H1 (cell line): ENCODE results near the gene RECK. TPM values are rescaled to one million over a fixed set of nuclear protein-coding genes. Genes with fewer than 3 reads are reported as not detected.

Experiments used
- CTCF ChIA-PET: fragments of 300-600 bp; sonication (Branson Sonifier 250); formaldehyde crosslinking; loops from one replicate; lab custom pipeline; 2021; ENCODE audit not compliant: partially characterized antibody; lab: Charles Lee
- POLR2A ChIA-PET: fragments of 300-600 bp; sonication (Branson Sonifier 250); formaldehyde crosslinking; loops from one replicate; lab custom pipeline; 2021; ENCODE audit warnings: inconsistent platforms; ENCODE audit not compliant: partially characterized antibody; lab: Charles Lee
- DNase-seq, 2 experiments: peaks; one replicate each; pipeline versions ENCODE4 v3.0.0 to v3.0.0-alpha.2; 2010 to 2022; ENCODE audit warnings: low spot score in 2 of 2, low read depth in 1 of 2, mixed read lengths in 1 of 2
- FAIRE-seq: peaks from 2 replicates; lab custom pipeline; 2011; peaks lifted over from hg19 to GRCh38; lab: Jason Lieb, UNC
- H2AFZ ChIP-seq: 2 replicates; pipeline ENCODE4 v1.8.1; 2012; ENCODE audit warnings: low read length, inconsistent platforms
- H2AK5ac ChIP-seq: 2 replicates; pipeline ENCODE4 v1.6.1; 2013; ENCODE audit warnings: low read depth, low read length
- H2BK120ac ChIP-seq: replicated peaks from 2 replicates; pipeline ENCODE3; 2013; ENCODE audit warnings: low read depth, low read length, inconsistent platforms
- H2BK12ac ChIP-seq: 2 replicates; pipeline ENCODE4 v1.6.1; 2013; ENCODE audit warnings: low read depth, low read length
- H2BK15ac ChIP-seq: 2 replicates; pipeline ENCODE4 v1.6.1; 2013; ENCODE audit warnings: low read length
- H2BK20ac ChIP-seq: 2 replicates; pipeline ENCODE4 v1.6.1; 2013; ENCODE audit warnings: low read length
- H2BK5ac ChIP-seq: 2 replicates; pipeline ENCODE4 v1.6.1; 2013; ENCODE audit warnings: low read depth, low read length
- H3K14ac ChIP-seq: 2 replicates; pipeline ENCODE4 v1.6.1; 2013; ENCODE audit warnings: inconsistent platforms; ENCODE audit not compliant: insufficient read length
- H3K18ac ChIP-seq: 2 replicates; pipeline ENCODE4 v1.6.1; 2013; ENCODE audit warnings: low read length; ENCODE audit errors: extremely low read depth
- H3K23ac ChIP-seq: 2 replicates; pipeline ENCODE4 v1.6.1; 2013; ENCODE audit warnings: inconsistent platforms; ENCODE audit not compliant: insufficient read length
- H3K23me2 ChIP-seq: 2 replicates; pipeline ENCODE4 v1.6.1; 2013; ENCODE audit warnings: low read depth, low read length
- H3K27ac ChIP-seq: 2 replicates; pipeline ENCODE4 v1.6.1; 2011; ENCODE audit warnings: low read depth, low read length, inconsistent platforms
- H3K27me3 ChIP-seq, 4 experiments: replicated peaks in 1 of 4; 1 replicate in 1 of 4; 2 replicates in 3 of 4; pipeline versions ENCODE4 v1.6.1 to v1.8.1; 2011 to 2013; ENCODE audit warnings: low read length in 3 of 4, mild to moderate bottlenecking in 3 of 4, inconsistent platforms in 2 of 4, mixed read lengths in 2 of 4, moderate library complexity in 1 of 4; ENCODE audit not compliant: control insufficient read depth in 3 of 4, insufficient read depth in 3 of 4; ENCODE audit errors: extremely low read depth in 1 of 4
- H3K36me3 ChIP-seq, 4 experiments: 2 replicates each; pipeline versions ENCODE4 v1.6.1 to v1.8.1; 2011 to 2013; ENCODE audit warnings: mild to moderate bottlenecking in 4 of 4, low read length in 3 of 4, moderate library complexity in 2 of 4, control low read depth in 1 of 4, inconsistent platforms in 1 of 4; ENCODE audit not compliant: insufficient read depth in 4 of 4, control insufficient read depth in 2 of 4
- H3K4ac ChIP-seq: replicated peaks from 2 replicates; pipeline ENCODE3; 2013; ENCODE audit warnings: low read length, low read depth, mixed read lengths, inconsistent platforms; ENCODE audit not compliant: insufficient read length
- H3K4me1 ChIP-seq, 4 experiments: replicated peaks in 1 of 4; 1 replicate in 1 of 4; 2 replicates in 3 of 4; pipeline versions ENCODE4 v1.6.1 to v1.8.1; 2011 to 2013; ENCODE audit warnings: low read length in 3 of 4, inconsistent platforms in 2 of 4, mixed read lengths in 1 of 4; ENCODE audit not compliant: insufficient read depth in 4 of 4, control insufficient read depth in 3 of 4
- H3K4me2 ChIP-seq, 2 experiments: 2 replicates each; pipeline versions ENCODE4 v1.6.1 to v1.8.1; 2011 to 2013; ENCODE audit warnings: low read depth in 2 of 2, low read length in 2 of 2, control low read depth in 1 of 2, inconsistent platforms in 1 of 2, mild to moderate bottlenecking in 1 of 2; ENCODE audit not compliant: insufficient read depth in 1 of 2
- H3K4me3 ChIP-seq, 4 experiments: fragments of 200-600, 300-600 bp in 1 of 4; sonication (generic), shearing (Covaris generic), sonication (Bioruptor Twin) in 1 of 4; 2 replicates each; pipeline versions ENCODE4 v1.5.1 to v1.8.1; 2011 to 2016; ENCODE audit warnings: low read length in 4 of 4, low read depth in 3 of 4, control low read depth in 2 of 4, inconsistent platforms in 2 of 4, mild to moderate bottlenecking in 2 of 4, mixed read lengths in 1 of 4, moderate library complexity in 1 of 4; ENCODE audit not compliant: insufficient read depth in 2 of 4; ENCODE audit errors: extremely low read depth in 1 of 4
- H3K56ac ChIP-seq: replicated peaks from 2 replicates; pipeline ENCODE3; 2013; ENCODE audit warnings: low read depth, mild to moderate bottlenecking, mixed read lengths, low read length, inconsistent platforms; ENCODE audit not compliant: insufficient read length
- H3K79me1 ChIP-seq: 2 replicates; pipeline ENCODE4 v1.6.1; 2013; ENCODE audit warnings: low read depth, low read length, control low read depth
- H3K79me2 ChIP-seq, 2 experiments: 2 replicates each; pipeline versions ENCODE4 v1.6.1 to v1.8.1; 2012 to 2013; ENCODE audit warnings: low read length in 2 of 2, mild to moderate bottlenecking in 2 of 2, inconsistent platforms in 1 of 2; ENCODE audit not compliant: insufficient read depth in 2 of 2, control insufficient read depth in 1 of 2
- H3K9ac ChIP-seq, 4 experiments: replicated peaks in 1 of 4; 1 replicate in 1 of 4; 2 replicates in 3 of 4; pipeline versions ENCODE4 v1.6.1 to v1.8.1; 2011 to 2013; ENCODE audit warnings: low read depth in 3 of 4, low read length in 3 of 4, control low read depth in 2 of 4, mild to moderate bottlenecking in 2 of 4, moderate library complexity in 2 of 4, inconsistent platforms in 1 of 4; ENCODE audit errors: extremely low read depth in 1 of 4
- H3K9me3 ChIP-seq, 2 experiments: 2 replicates each; pipeline versions ENCODE4 v1.6.1 to v1.8.1; 2012 to 2013; ENCODE audit warnings: mild to moderate bottlenecking in 2 of 2, moderate library complexity in 2 of 2, control low read depth in 1 of 2, inconsistent platforms in 1 of 2, low read depth in 1 of 2, low read length in 1 of 2, mixed read lengths in 1 of 2; ENCODE audit not compliant: insufficient read depth in 2 of 2
- H4K20me1 ChIP-seq, 2 experiments: replicated peaks in 1 of 2; 2 replicates each; pipeline versions ENCODE3 to v1.8.1; 2011 to 2013; ENCODE audit warnings: inconsistent platforms in 2 of 2, low read length in 2 of 2, mild to moderate bottlenecking in 1 of 2; ENCODE audit not compliant: insufficient read depth in 2 of 2, control insufficient read depth in 1 of 2
- H4K5ac ChIP-seq: 2 replicates; pipeline ENCODE4 v1.6.1; 2013; ENCODE audit warnings: low read length, low read depth, mixed read lengths, inconsistent platforms; ENCODE audit not compliant: insufficient read length
- H4K8ac ChIP-seq: 2 replicates; pipeline ENCODE4 v1.8.0; 2013; ENCODE audit warnings: mild to moderate bottlenecking, moderate library complexity, low read length, inconsistent platforms; ENCODE audit not compliant: insufficient read depth; ENCODE audit errors: extremely low read depth
- H4K91ac ChIP-seq: replicated peaks from 2 replicates; pipeline ENCODE3; 2013; ENCODE audit warnings: low read length, mixed read lengths, inconsistent platforms; ENCODE audit not compliant: insufficient read length
- BRCA1 ChIP-seq: IDR thresholded peaks from 2 replicates; pipeline ENCODE4 v1.6.1; 2012; ENCODE audit warnings: low read depth, low read length, improper control_type of control experiment
- JUND ChIP-seq: IDR thresholded peaks from 2 replicates; pipeline ENCODE4 v1.6.1; 2011; ENCODE audit warnings: mild to moderate bottlenecking, improper control_type of control experiment, low read length
- TEAD4 ChIP-seq: IDR thresholded peaks from 2 replicates; pipeline ENCODE4 v1.6.1; 2012; ENCODE audit warnings: low read depth, low read length, inconsistent platforms, mixed read lengths
- WGBS, 2 experiments: shearing (Covaris generic) in 1 of 2; methylation state at CpG; one replicate each; pipeline versions ENCODE4 v1.1.6 to v1.1.7; 2013 to 2015; ENCODE audit warnings: low lambda C conversion rate in 2 of 2, mixed read lengths in 2 of 2, inconsistent platforms in 1 of 2, low coverage in 1 of 2, missing lambda C conversion rate in 1 of 2; ENCODE audit not compliant: insufficient replicate concordance in 2 of 2, insufficient coverage in 1 of 2, insufficient read length in 1 of 2; ENCODE audit errors: extremely low coverage in 1 of 2, missing lambda C conversion rate in 1 of 2; 5-methylcytosine and 5-hydroxymethylcytosine counted together
- polyA plus RNA-seq, 7 experiments: library from polyadenylated mRNA; depleted of rRNA in 3 of 7; stranded (reverse) in 5 of 7; unstranded in 2 of 7; fragments of >200 nt in 5 of 7; fragments of 200-250 nt in 2 of 7; gene quantifications; 1 replicate in 5 of 7; 2 replicates in 1 of 7; 4 replicates in 1 of 7; pipeline versions ENCODE4 v1.2.1 to v1.2.3, GENCODE V29; 2011 to 2013; ENCODE audit warnings: missing spikeins in 2 of 7, mixed read lengths in 2 of 7
- total RNA-seq: library from RNA; stranded (reverse); fragmentation: NEBNext Ultra II Directional; extraction: Animal tissue kit (Norgen Biotek cat#: 25700); gene quantifications from 2 replicates; pipeline ENCODE4 v1.2.1, GENCODE V29; 2021

The RECK gene
- total and polyA plus RNA-seq, 2 of the 8 experiments (the other 6 are each of a cell fraction or from before 2014, with no cell fraction given) = 5.4 to 9.8 TPM

DNA sequence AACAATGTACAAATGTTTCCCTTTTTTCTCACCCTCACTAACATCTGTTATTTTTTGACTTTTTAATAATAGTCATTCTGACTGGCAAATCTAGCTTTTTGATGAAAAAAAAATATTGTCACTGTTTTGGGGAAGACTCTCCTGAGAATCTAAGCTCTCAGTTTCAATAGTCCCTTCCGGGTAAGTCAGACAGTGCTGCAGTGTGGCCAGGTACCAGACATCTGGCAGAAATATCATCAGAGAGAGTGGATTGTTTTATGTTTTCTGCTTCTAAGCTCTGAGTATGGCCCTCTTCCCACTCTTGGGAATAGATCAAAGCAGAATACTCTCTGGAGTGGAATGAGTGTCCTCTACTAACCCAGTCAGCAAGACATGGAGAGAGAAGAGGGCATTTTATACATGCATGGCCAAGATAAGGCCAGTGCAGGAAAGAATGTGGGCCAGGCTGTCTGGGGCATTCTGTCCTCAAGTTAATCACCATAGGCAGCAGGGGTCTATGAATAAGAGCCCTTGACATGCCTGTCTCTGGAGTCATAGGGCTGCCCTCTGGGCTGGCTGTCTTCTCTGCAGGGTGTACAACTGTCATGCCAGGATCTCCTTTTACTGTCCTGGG, 40.2 kb upstream of the RECK start:
- 95% methylated on average over 1 of the region's 1 CpG; no CpG with 5 or more reads in 1 of the 2 experiments for WGBS, 2 experiments
- Histone ChIP-seq H3K27me3 (no peaks in the 10 kb centered on the region), H4K20me1 (no peaks in the 10 kb centered on the region), H3K9ac (no peak overlapping the region), H3K23ac (no peak overlapping the region), H2BK15ac (no peak overlapping the region), H3K36me3 (no peaks in the 10 kb centered on the region), H3K4ac (no peak overlapping the region), H3K4me1 (peaks cover 0 to 4% (median 0%) of the 10 kb centered on the region in 4 experiments; a peak in 1 of 7 replicates), H3K79me2 (no peaks in the 10 kb centered on the region), H4K91ac (no peak overlapping the region), H2BK120ac (no peak overlapping the region), H3K79me1 (no peaks in the 10 kb centered on the region), H3K4me3 (no peak overlapping the region), H2BK20ac (no peak overlapping the region), H4K8ac (no peak overlapping the region), H2BK5ac (no peak overlapping the region), H2AK5ac (no peak overlapping the region), H3K4me2 (no peak overlapping the region), H3K9me3 (peaks cover 4 to 7% of the 10 kb centered on the region in 2 experiments; a peak in 3 of 4 replicates), H3K14ac (no peak overlapping the region), H3K23me2 (no peaks in the 10 kb centered on the region; the same call in 1 of the 2 replicates), H3K18ac (no peak overlapping the region), H2AFZ (no peak overlapping the region), H2BK12ac (no peak overlapping the region), H3K27ac (no peak overlapping the region), H4K5ac (no peak overlapping the region), H3K56ac (no peak overlapping the region)
- TF ChIP-seq BRCA1 (no peak), JUND (peak; percentile 46; the same call in 1 of the 2 replicates), TEAD4 (peak; percentile 46; the same call in 1 of the 2 replicates)
- FAIRE-seq = no peak
- ChIA-PET POLR2A (no interaction called here), CTCF (interaction anchor here (0.6 to 1.8 kb wide), 6 partner anchors 12 to 372 kb away, joined by 3 to 13 read pairs (median 4); partner anchors contain the start of genes GBA2 and RGP1)
- peak in 1 of 2 experiments; percentile 17 for DNase-seq
